Naive thymus-derived CD4-positive, alpha-beta T cell (primary cell): ENCODE measurements around the gene LRRC63. TPM values are rescaled to one million over a fixed set of nuclear protein-coding genes. Genes with fewer than 3 reads are reported as not detected.

Experiments
- ATAC-seq: fragments of 150-1000 bp; cut with Tn5 transposase; 2 replicates; pipeline ENCODE4 v1.10.0; 2021; ENCODE audit warnings: mild to moderate bottlenecking, moderate library complexity
- CTCF ChIA-PET: fragments of 350-600 bp; sonication (Branson Sonifier 250); formaldehyde crosslinking; loops from one replicate; lab custom pipeline; 2021; ENCODE audit warnings: antibody characterized with exemption; lab: Charles Lee
- POLR2A ChIA-PET: fragments of 350-600 bp; sonication (Branson Sonifier 250); formaldehyde crosslinking; loops from one replicate; lab custom pipeline; 2021; ENCODE audit warnings: antibody characterized with exemption, inconsistent platforms; lab: Charles Lee
- DNase-seq, 9 donors: peaks; one replicate each; pipeline versions ENCODE4 v3.0.0 to v3.0.0-alpha.2; 2020 to 2022; ENCODE audit warnings: mixed read lengths in 1 of 9
- H3K27ac ChIP-seq: one replicate; pipeline ENCODE4 v1.7.0; 2013; ENCODE audit warnings: mild to moderate bottlenecking, low read depth, low read length, moderate library complexity
- H3K27me3 ChIP-seq, 2 donors: one replicate each; pipeline ENCODE4 v1.7.0; 2013; ENCODE audit warnings: low read length in 2 of 2, mild to moderate bottlenecking in 2 of 2, moderate library complexity in 2 of 2; ENCODE audit not compliant: control insufficient read depth in 2 of 2, insufficient read depth in 2 of 2
- H3K36me3 ChIP-seq, 3 experiments: 1 replicate in 2 of 3; 2 replicates in 1 of 3; pipeline ENCODE4 v1.7.0; 2013; ENCODE audit warnings: low read length in 3 of 3, mild to moderate bottlenecking in 3 of 3, moderate library complexity in 1 of 3; ENCODE audit not compliant: insufficient read depth in 3 of 3, control insufficient read depth in 2 of 3
- H3K4me1 ChIP-seq, 2 donors: one replicate each; pipeline ENCODE4 v1.7.0; 2013; ENCODE audit warnings: low read length in 2 of 2, mild to moderate bottlenecking in 2 of 2, moderate library complexity in 1 of 2; ENCODE audit not compliant: control insufficient read depth in 2 of 2, insufficient read depth in 2 of 2
- H3K4me3 ChIP-seq: 2 replicates; pipeline ENCODE4 v1.7.0; 2013; ENCODE audit warnings: mild to moderate bottlenecking, low read length
- H3K9me3 ChIP-seq, 3 experiments: 1 replicate in 2 of 3; 2 replicates in 1 of 3; pipeline ENCODE4 v1.7.0; 2013; ENCODE audit warnings: low read length in 3 of 3; ENCODE audit not compliant: control insufficient read depth in 2 of 3
- H3K27ac Mint-ChIP-seq, 9 donors: one replicate each; pipeline ENCODE4 v1.8.0; 2020 to 2022; ENCODE audit warnings: mixed read lengths in 9 of 9, mild to moderate bottlenecking in 8 of 9, moderate library complexity in 5 of 9, inconsistent platforms in 2 of 9
- H3K27me3 Mint-ChIP-seq, 5 donors: one replicate each; pipeline ENCODE4 v1.8.0; 2021 to 2022; ENCODE audit warnings: mixed read lengths in 5 of 5, mild to moderate bottlenecking in 1 of 5
- H3K36me3 Mint-ChIP-seq, 5 donors: one replicate each; pipeline ENCODE4 v1.8.0; 2020 to 2022; ENCODE audit warnings: mixed read lengths in 5 of 5, mild to moderate bottlenecking in 3 of 5, inconsistent platforms in 1 of 5
- H3K4me1 Mint-ChIP-seq, 7 donors: one replicate each; pipeline ENCODE4 v1.8.0; 2020 to 2022; ENCODE audit warnings: mixed read lengths in 7 of 7, mild to moderate bottlenecking in 3 of 7, inconsistent platforms in 1 of 7
- H3K4me3 Mint-ChIP-seq, 10 donors: one replicate each; pipeline ENCODE4 v1.8.0; 2020 to 2022; ENCODE audit warnings: mild to moderate bottlenecking in 10 of 10, mixed read lengths in 10 of 10, moderate library complexity in 6 of 10, inconsistent platforms in 2 of 10
- H3K9me3 Mint-ChIP-seq, 11 donors: one replicate each; pipeline ENCODE4 v1.8.0; 2020 to 2022; ENCODE audit warnings: mixed read lengths in 11 of 11, mild to moderate bottlenecking in 4 of 11, inconsistent platforms in 1 of 11, moderate library complexity in 1 of 11
- intact Hi-C, 2 donors: fragments of 100-400 bp; cut with micrococcal nuclease; formaldehyde crosslinking; loops; one replicate each; pipeline ENCODE4 v1.15.1; 2023
- polyA plus RNA-seq, 2 donors: library from polyadenylated mRNA; unstranded; fragments of 300-500 nt; fragmentation: Illumina TruSeq; gene quantifications; one replicate each; pipeline ENCODE4 v1.2.3, GENCODE V29; 2021
- total RNA-seq, 6 experiments: library from RNA in 5 of 6; stranded (reverse) in 5 of 6; gene quantifications; 1 replicate in 5 of 6; 2 replicates in 1 of 6; pipeline ENCODE4 v1.2.3 and lab custom pipeline; 2021 to 2026

The LRRC63 gene
- total and polyA plus RNA-seq, 7 experiments from 2014 or later = 0.19 to 0.80 (median 0.46) TPM; not detected in 1

- Histone ChIP-seq H3K27me3 (no peaks in the 10 kb centered on the region), H3K27ac (peak overlapping the region; percentile 82), H3K4me1 (peaks cover 75 to 85% of the 10 kb centered on the region in 2 donors), H3K4me3 (no peak overlapping the region), H3K9me3 (no peaks in the 10 kb centered on the region), H3K36me3 (peaks cover 0 to 4% (median 0%) of the 10 kb centered on the region in 3 experiments)
- H3K27me3 Mint-ChIP-seq = no peaks in the 10 kb centered on the region
- DNase-seq (no peak), ATAC-seq (no peak)
- H3K4me3 Mint-ChIP-seq = peak overlapping the region; percentile 51 to 99 (median 78)
- CTCF ChIA-PET = interaction anchor here (0.7 to 2.4 kb wide), 10 partner anchors 8 to 154 kb away, joined by 3 to 6 read pairs (median 5); no protein-coding TSS in a partner anchor
- intact Hi-C loops = no loop called here
- peaks cover 76 to 86% (median 80%) of the 10 kb centered on the region in 7 donors for H3K4me1 Mint-ChIP-seq
- no peaks in the 10 kb centered on the region for H3K9me3 Mint-ChIP-seq
- POLR2A ChIA-PET = interaction anchor here (2.3 to 9.8 kb wide), 2 partner anchors 10 to 14 kb away, joined by 7 to 117 read pairs; partner anchors contain the start of gene LCP1
- H3K36me3 Mint-ChIP-seq = peaks cover 0 to 52% (median 10%) of the 10 kb centered on the region in 5 donors
- peak overlapping the region; percentile 69 to 95 (median 89) for H3K27ac Mint-ChIP-seq
These were observed 44.6 kb upstream of the LRRC63 start for GRCh38 chr13:46166947-46167610.

- Mint-ChIP-seq H3K9me3 (no peaks in the 10 kb centered on the region), H3K27ac (peak overlapping the region; percentile 80 to 95 (median 89)), H3K4me3 (peak overlapping the region; percentile 73 to 99 (median 81)), H3K27me3 (no peaks in the 10 kb centered on the region), H3K4me1 (peaks cover 85 to 96% (median 93%) of the 10 kb centered on the region in 7 donors), H3K36me3 (peaks cover 0 to 55% (median 14%) of the 10 kb centered on the region in 5 donors)
- intact Hi-C loops = no loop called here
- Histone ChIP-seq H3K27me3 (no peaks in the 10 kb centered on the region), H3K36me3 (peaks cover 0 to 4% (median 0%) of the 10 kb centered on the region in 3 experiments), H3K27ac (peak overlapping the region; percentile 82), H3K4me3 (peak overlapping the region; percentile 15), H3K4me1 (peaks cover 87 to 95% of the 10 kb centered on the region in 2 donors), H3K9me3 (no peaks in the 10 kb centered on the region)
- DNase-seq (peak in 2 of 9 donors; percentile 61 to 62), ATAC-seq (peak; percentile 68)
- ChIA-PET CTCF (interaction anchor here (0.9 to 3.9 kb wide), 9 partner anchors 8 to 153 kb away, joined by 3 to 24 read pairs (median 6); partner anchors contain the start of gene LCP1), POLR2A (interaction anchor here (0.9 to 9.8 kb wide), 7 partner anchors 8 to 153 kb away, joined by 3 to 117 read pairs (median 4); partner anchors contain the start of gene LCP1)
These were observed 43.4 kb upstream of the LRRC63 start for GRCh38 chr13:46168341-46168740.

GRCh38 chr13:46168783-46169182 lies 42.9 kb upstream of the LRRC63 start:
- Mint-ChIP-seq H3K4me1 (peaks cover 87 to 99% (median 97%) of the 10 kb centered on the region in 7 donors), H3K9me3 (no peaks in the 10 kb centered on the region), H3K27me3 (no peaks in the 10 kb centered on the region), H3K36me3 (peaks cover 0 to 58% (median 16%) of the 10 kb centered on the region in 5 donors), H3K4me3 (peak overlapping the region; percentile 73 to 99 (median 81)), H3K27ac (peak overlapping the region; percentile 80 to 95 (median 89))
- Histone ChIP-seq H3K27me3 (no peaks in the 10 kb centered on the region), H3K27ac (peak overlapping the region; percentile 82), H3K9me3 (no peaks in the 10 kb centered on the region), H3K4me3 (peak overlapping the region; percentile 15), H3K36me3 (peaks cover 0 to 4% (median 0%) of the 10 kb centered on the region in 3 experiments), H3K4me1 (peaks cover 92 to 96% of the 10 kb centered on the region in 2 donors)
- ATAC-seq (peak; percentile 35), DNase-seq (no peak)
- intact Hi-C loops = no loop called here
- ChIA-PET CTCF (interaction anchor here (0.9 to 3.9 kb wide), 8 partner anchors 8 to 153 kb away, joined by 3 to 24 read pairs (median 6); partner anchors contain the start of gene LCP1), POLR2A (interaction anchor here (0.9 to 9.8 kb wide), 7 partner anchors 8 to 152 kb away, joined by 3 to 117 read pairs (median 7); partner anchors contain the start of gene LCP1)

- peaks cover 93 to 96% of the 10 kb centered on the region in 2 donors for H3K4me1 ChIP-seq
- CTCF ChIA-PET = interaction anchor here (0.6 to 3.9 kb wide), 7 partner anchors 8 to 152 kb away, joined by 3 to 24 read pairs (median 4); partner anchors contain the start of gene LCP1
- peak overlapping the region; percentile 82 for H3K27ac ChIP-seq
- intact Hi-C loops = loop anchor here (1.0 to 5.0 kb wide), 3 partner anchors 8 to 43 kb away; partner anchors contain the start of gene LRRC63 (in 1 of the 2)
- no peaks in the 10 kb centered on the region for H3K9me3 ChIP-seq
- no peaks in the 10 kb centered on the region for H3K27me3 ChIP-seq
- peak overlapping the region; percentile 86 to 95 (median 89) for H3K27ac Mint-ChIP-seq
- H3K27me3 Mint-ChIP-seq = no peaks in the 10 kb centered on the region
- peak overlapping the region; percentile 2 for H3K4me3 ChIP-seq
- DNase-seq (no peak), ATAC-seq (no peak)
- peaks cover 0 to 53% (median 11%) of the 10 kb centered on the region in 5 donors for H3K36me3 Mint-ChIP-seq
- H3K36me3 ChIP-seq = peaks cover 0 to 4% (median 0%) of the 10 kb centered on the region in 3 experiments
- H3K4me1 Mint-ChIP-seq = peaks cover 87 to 99% (median 93%) of the 10 kb centered on the region in 7 donors
- peak overlapping the region; percentile 38 to 99 (median 81) for H3K4me3 Mint-ChIP-seq
- POLR2A ChIA-PET = interaction anchor here (1.6 to 9.8 kb wide), 5 partner anchors 8 to 126 kb away, joined by 4 to 117 read pairs (median 26); partner anchors contain the start of gene LCP1
- H3K9me3 Mint-ChIP-seq = no peaks in the 10 kb centered on the region
These were observed 42.0 kb upstream of the LRRC63 start for GRCh38 chr13:46169758-46170157.

GRCh38 chr13:46170268-46170667 lies 41.5 kb upstream of the LRRC63 start:
- Histone ChIP-seq H3K36me3 (peaks cover 0 to 4% (median 0%) of the 10 kb centered on the region in 3 experiments), H3K4me1 (peaks cover 95 to 96% of the 10 kb centered on the region in 2 donors), H3K27ac (peak overlapping the region; percentile 82), H3K4me3 (peak overlapping the region; percentile 50), H3K27me3 (no peaks in the 10 kb centered on the region), H3K9me3 (no peaks in the 10 kb centered on the region)
- Mint-ChIP-seq H3K27ac (peak overlapping the region; percentile 86 to 95 (median 89)), H3K4me3 (peak overlapping the region; percentile 73 to 99 (median 82)), H3K4me1 (peaks cover 91 to 100% (median 95%) of the 10 kb centered on the region in 7 donors), H3K36me3 (peaks cover 0 to 53% (median 9%) of the 10 kb centered on the region in 5 donors), H3K27me3 (no peaks in the 10 kb centered on the region), H3K9me3 (no peaks in the 10 kb centered on the region)
- ChIA-PET CTCF (interaction anchor here (0.6 to 3.9 kb wide), 12 partner anchors 9 to 151 kb away, joined by 3 to 24 read pairs (median 4); partner anchors contain the start of gene LCP1), POLR2A (interaction anchor here (1.6 to 9.8 kb wide), 5 partner anchors 9 to 125 kb away, joined by 4 to 117 read pairs (median 26); partner anchors contain the start of gene LCP1)
- intact Hi-C loops = loop anchor here (1.0 to 5.0 kb wide), 3 partner anchors 9 to 42 kb away; partner anchors contain the start of gene LRRC63 (in 1 of the 2)
- DNase-seq = no peak
- ATAC-seq = no peak
